IPS-18c (cell line): ENCODE results near the gene ZSWIM5.
"Not testable (repeated sequence)": the region's sequence is repeated elsewhere in the genome, so short reads cannot be mapped to it uniquely, and the experiment has no call there.

Source experiments
- H3K4me3 ChIP-seq: 2 replicates; pipeline ENCODE4 v1.7.0; 2013; ENCODE audit warnings: low read depth, mild to moderate bottlenecking, low read length, moderate library complexity; ENCODE audit not compliant: insufficient read depth
- H3K9me3 ChIP-seq: one replicate; pipeline ENCODE4 v1.6.1; 2013; ENCODE audit warnings: mild to moderate bottlenecking, low read length, moderate library complexity; ENCODE audit not compliant: control insufficient read depth, insufficient read depth

ZSWIM5 gene

GRCh38 chr1:45007311-45007710 lies 199.1 kb downstream of the ZSWIM5 start:
- H3K9me3 ChIP-seq = no peaks in the 10 kb centered on the region
- no peak overlapping the region for H3K4me3 ChIP-seq

DNA sequence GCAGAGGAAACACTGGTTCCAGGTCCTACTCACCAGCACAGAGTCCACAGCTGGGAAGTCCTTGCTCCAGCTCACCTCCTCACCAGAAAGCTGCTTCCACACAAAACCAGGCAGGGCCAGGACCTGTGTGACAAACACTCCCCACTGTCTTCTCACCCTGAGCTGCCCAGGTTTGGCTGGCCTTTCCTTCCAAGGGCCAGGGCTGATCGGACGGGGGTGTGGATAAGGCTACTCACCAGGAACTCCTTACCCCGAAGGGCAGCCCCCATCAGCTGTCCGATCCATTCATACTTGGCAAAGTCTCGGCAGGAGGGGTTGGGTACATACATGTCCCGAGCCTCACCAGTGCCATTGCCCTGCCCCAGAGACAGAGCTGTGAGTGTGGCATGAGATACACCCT lies 200.6 kb downstream of the ZSWIM5 start:
- Histone ChIP-seq H3K9me3 (no peaks in the 10 kb centered on the region), H3K4me3 (no peak overlapping the region)

DNA sequence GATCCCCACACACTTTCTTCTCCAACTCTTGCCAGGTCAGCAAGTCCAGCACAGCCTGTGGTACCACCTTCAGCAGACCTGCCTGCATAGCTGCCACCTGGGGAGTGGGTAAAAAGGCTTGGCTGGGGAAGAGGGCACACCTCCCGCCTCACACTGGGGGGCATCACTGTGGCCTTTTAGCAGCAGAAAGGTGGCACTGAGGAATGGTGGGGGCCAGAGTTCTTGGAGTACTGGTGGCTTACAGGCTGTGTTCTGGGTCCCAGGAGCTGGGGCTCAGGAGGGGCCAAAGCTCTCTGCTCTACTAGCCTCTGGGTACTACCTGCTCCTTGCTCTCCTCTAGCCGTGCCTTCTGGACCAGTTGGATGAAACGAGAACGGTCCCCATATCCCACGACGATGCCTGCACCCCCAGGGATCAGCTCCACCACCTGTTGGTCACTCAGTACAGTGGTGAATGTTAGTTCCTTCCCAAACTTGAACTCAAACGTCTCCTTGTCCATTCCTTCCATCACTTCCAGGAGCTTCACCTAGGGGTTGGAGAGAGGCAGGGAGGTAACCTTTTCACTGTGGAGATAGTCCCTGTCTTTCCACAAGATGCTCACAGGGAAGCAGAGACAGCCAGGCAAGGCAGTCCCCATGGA lies 202.0 kb downstream of the ZSWIM5 start:
- no peaks in the 10 kb centered on the region for H3K9me3 ChIP-seq
- no peak overlapping the region for H3K4me3 ChIP-seq

GRCh38 chr1:45003741-45004140 lies 202.7 kb downstream of the ZSWIM5 start:
- no peak overlapping the region for H3K4me3 ChIP-seq
- H3K9me3 ChIP-seq = no peaks in the 10 kb centered on the region

DNA sequence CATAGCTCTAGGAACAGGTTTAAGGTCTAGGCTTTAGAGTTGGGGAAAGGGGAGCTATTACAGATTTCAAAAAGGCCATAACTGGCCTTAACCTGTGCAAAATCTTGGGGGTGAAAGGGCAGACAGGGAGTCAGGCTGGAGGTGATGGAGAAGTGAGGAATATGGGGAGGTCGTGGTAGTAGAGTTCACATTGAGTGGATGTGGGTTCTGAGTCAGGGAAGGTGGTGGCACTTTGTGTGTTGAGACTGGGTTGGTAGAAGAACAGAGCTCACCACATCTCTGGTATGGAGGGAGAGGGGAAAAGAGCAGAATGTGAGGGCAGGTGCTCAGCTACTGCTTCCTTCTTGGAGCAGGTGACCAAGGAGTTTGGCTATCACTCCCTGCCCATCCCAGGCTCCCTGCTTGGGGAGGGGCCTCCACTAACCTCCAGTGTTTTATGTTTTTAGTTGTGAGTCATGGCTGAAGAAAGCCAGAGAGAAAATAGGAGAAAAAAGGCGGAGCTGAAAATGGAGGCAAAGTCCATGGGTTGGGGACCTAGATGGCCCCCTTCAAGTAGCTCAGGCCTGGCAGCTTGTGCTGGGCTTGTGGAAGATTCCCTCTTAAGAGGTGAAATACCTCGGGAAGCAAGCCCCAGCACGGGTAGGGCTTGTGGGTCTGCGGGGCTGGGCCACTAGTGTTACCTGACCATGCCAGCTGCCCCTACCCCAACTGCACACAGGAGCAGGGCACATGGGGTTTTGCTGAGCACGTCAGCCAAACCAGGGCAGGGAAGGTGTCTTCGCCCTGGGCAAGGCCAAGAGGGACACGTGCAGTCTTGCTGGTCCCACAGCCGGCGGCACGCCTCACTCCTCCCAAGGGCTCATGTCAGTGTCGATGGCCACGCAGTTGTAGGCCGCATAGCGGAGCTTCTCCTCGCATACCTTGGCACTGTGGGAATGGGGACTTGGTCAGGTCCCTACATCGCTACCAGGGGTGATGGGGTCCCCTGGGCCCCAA lies 203.5 kb downstream of the ZSWIM5 start:
- H3K9me3 ChIP-seq = no peaks in the 10 kb centered on the region
- no peak overlapping the region for H3K4me3 ChIP-seq

- not testable (repeated sequence) for H3K9me3 ChIP-seq, H3K4me3 ChIP-seq
Observed at GRCh38 chr1:45001576-45001975, 204.8 kb downstream of the ZSWIM5 start.

DNA sequence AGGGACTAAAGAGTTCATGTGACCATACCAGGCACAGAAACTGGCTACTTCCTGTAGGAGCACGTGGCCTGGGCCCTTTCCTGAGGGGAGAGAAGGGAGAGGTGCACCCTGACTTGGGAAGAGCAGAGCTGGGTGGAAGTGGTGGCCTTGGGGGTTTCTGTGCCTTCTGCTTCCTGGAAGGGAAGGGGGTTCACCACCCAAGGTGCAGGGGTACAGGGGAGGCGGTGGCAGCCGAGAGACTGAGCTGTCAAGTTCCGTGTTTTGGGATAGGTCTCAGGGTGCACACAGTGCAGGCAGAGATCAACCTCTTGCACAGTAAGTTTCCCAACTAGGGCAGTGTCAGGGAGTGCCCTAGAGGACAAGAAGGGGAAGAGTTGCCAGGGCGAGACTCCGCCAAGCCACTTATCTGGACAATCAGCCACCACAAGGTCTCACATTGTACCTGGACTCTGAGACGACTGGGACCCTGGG lies 205.4 kb downstream of the ZSWIM5 start:
- Histone ChIP-seq H3K4me3 (no peak overlapping the region), H3K9me3 (no peaks in the 10 kb centered on the region)

GRCh38 chr1:44999232-44999631 lies 207.2 kb downstream of the ZSWIM5 start:
- Histone ChIP-seq H3K9me3 (no peaks in the 10 kb centered on the region), H3K4me3 (no peak overlapping the region)

DNA sequence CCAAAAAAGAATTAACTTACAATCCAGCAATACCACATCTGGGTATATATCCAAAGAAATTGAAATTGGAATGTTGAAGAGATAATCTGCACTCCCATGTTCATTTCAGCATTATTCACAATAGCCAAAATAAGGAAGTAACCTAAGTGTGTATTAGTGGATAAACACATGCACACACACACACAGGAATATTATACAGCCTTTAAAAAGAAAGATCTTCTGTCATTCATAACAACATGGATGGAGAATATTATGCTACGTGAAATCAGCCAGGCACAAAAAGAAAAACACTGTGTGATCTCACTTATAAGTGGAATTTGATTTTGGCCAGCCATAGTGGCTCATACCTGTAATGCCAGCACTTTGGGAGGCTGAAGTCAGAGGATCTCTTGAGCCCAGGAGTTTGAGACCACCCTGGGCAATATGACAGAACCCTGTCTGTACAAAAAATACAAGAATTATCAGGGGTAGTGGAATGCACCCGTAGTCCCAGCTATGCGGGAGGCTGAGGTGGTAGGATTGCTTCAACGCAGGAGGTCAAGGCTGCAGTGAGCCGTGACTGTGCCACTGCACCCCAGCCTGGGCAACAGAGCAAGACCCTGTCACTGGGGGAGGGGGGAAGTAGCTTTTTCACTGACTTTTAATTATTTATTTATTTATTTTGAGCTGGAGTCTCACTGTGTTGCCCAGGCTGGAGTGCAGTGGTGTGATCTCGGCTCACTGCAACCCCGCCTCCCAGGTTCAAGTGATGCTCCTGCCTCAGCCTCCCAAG lies 210.8 kb downstream of the ZSWIM5 start:
- Histone ChIP-seq H3K4me3 (no peak overlapping the region), H3K9me3 (no peaks in the 10 kb centered on the region)

DNA sequence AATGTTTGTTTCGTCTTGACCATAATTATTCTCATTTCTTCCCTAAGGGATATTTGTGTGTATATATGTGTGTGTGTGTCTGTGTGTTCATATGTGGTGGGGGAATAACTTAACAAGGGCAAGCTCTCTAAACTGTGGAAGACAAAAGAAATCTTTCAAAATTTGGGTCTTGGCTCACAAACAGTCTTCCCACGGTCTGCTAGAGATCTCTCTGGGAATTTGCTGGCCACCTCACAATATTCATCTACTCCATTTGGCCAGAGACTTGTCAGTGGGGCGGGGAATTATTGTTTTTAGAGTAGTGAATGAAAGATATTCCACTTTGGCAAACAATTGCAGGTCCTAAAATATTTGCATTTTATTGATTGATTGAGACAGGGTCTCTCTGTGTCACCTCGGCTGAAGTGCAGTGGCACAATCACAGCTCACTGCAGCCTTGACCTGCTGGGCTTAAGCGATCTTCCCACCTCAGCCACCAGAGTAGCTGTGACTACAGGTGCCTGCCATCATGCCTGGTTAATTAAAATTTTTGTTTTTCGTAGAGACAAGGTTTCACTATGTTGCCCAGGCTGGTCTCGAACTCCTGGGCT lies 212.0 kb downstream of the ZSWIM5 start:
- H3K4me3 ChIP-seq = no peak overlapping the region

GRCh38 chr1:44988531-44989156 lies 217.8 kb downstream of the ZSWIM5 start:
- no peak overlapping the region for H3K4me3 ChIP-seq
- no peaks in the 10 kb centered on the region for H3K9me3 ChIP-seq

More for the DNA sequence above, 212.0 kb downstream of the ZSWIM5 start:
- no peaks in the 10 kb centered on the region for H3K9me3 ChIP-seq

GRCh38 chr1:44985747-44986359 lies 220.6 kb downstream of the ZSWIM5 start:
- Histone ChIP-seq H3K4me3 (peak overlapping the region; percentile 85), H3K9me3 (no peaks in the 10 kb centered on the region)

DNA sequence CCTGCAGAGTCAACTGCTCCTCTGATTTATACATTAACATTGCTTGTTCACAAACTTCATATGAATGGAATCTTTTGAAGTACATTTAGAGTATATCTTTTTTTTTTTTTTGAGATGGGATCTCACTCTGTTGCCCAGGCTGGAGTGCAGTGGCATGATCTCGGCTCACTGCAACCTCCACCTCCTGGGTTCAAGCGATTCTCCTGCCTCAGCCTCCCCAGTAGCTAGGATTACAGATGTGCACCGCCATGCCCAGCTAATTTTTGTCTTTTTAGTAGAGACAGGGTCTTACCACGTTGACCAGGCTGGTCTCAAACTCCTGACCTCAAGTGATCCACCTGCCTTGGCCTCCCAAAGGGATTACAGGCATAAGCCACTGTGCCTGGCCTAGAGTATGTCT lies 229.0 kb downstream of the ZSWIM5 start:
- H3K4me3 ChIP-seq, H3K9me3 ChIP-seq: not testable (repeated sequence)

GRCh38 chr1:44976252-44976651 lies 230.2 kb downstream of the ZSWIM5 start:
- Histone ChIP-seq H3K9me3 (no peaks in the 10 kb centered on the region), H3K4me3 (no peak overlapping the region)

DNA sequence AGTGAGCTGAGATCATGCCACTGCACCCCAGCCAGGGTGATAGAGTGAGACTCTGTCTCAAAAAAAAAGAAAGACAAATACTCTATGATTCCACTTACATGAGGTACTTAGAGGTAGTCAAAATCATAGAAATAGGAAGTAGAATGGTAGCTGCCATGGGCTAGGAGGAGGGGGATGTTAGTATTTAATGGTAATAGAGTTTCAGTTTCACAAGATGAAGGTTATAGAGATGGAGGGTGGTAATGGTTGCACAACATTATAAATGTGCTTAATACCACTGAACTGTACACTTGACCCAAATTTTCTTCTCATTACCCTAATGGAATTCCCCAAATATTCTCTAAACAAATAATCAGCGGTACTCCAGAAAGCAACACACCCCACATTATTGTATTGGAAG lies 232.8 kb downstream of the ZSWIM5 start:
- H3K9me3 ChIP-seq = no peaks in the 10 kb centered on the region

DNA sequence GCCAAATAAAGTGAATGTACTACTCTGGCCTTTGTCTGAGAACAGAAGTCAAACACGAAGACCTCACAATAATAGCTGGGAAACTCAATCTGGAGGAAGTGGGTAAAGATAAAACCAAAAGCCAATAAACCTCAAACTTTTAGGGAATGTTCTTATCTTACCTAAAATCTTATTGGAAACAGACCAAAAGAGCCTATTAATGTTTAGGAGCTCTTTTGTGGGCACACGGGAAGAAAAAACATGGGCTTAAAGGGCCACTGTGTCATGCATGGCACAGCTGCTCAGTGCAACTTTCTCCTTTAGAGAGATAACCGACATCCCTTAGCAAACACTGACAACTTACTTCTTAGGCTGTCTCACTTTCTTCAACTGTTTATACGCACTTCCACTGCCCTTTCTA lies 236.1 kb downstream of the ZSWIM5 start:
- H3K4me3 ChIP-seq = no peak overlapping the region
- no peaks in the 10 kb centered on the region for H3K9me3 ChIP-seq

More for the DNA sequence above, 232.8 kb downstream of the ZSWIM5 start:
- no peak overlapping the region for H3K4me3 ChIP-seq
